ENCODE measurements around the gene SNX30.

SNX30 gene

GRCh38 chr9:112752334-112753125 lies 2.0 kb downstream of the SNX30 start:
- DNase-seq (ENCODE audit: low read depth): no peak

DNA sequence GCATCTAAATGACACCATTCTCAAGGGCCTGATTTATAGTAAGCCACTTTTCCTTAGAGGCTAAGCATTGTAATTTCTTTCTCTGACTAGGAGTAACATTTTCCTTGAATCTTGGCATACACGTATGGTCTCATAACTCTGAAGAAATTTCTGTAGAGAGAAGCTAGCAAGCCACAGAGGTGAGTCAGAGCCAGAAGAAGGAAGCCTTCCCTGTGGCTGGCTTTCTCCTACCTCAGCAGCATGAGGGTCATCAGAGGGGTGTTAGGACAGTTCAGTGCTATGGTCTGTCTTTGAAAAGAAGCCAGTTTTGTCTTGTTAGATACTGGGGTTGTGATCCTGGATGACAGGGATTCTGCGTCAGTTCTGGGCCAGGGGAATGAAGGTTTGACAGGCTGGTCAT lies 3.2 kb downstream of the SNX30 start:
- DNase-seq (ENCODE audit: low read depth): peak; percentile 63

DNA sequence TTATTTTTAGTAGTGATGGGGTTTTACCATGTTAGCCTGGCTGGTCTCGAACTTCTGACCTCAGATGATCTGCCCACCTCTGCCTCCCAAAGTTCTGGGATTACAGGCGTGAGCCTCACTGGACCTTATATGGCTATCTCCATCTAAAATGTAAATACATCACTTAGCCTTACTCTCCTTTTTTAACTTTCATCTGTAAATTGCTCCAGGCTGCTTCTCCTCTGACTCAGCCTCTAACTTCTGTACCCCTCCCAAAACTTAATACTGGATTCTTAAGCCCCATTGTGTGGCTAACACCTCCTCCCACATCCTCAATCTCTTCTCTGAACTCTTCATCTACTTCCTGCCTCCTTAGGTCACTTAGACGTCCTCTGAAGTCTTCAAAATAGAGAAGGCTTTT lies 4.0 kb downstream of the SNX30 start:
- DNase-seq (ENCODE audit: low read depth): no peak

GRCh38 chr9:112755016-112755427 lies 4.5 kb downstream of the SNX30 start:
- DNase-seq (ENCODE audit: low read depth): no peak

- no peak for DNase-seq (ENCODE audit: low read depth)
These were observed 5.1 kb downstream of the SNX30 start for GRCh38 chr9:112755675-112756074.

- no peak for DNase-seq (ENCODE audit: low read depth)
These were observed 6.8 kb downstream of the SNX30 start for GRCh38 chr9:112757282-112757883.

GRCh38 chr9:112757940-112758339 lies 7.4 kb downstream of the SNX30 start:
- no peak for DNase-seq (ENCODE audit: low read depth)

- no peak for DNase-seq (ENCODE audit: low read depth)
These were observed 10.3 kb downstream of the SNX30 start for GRCh38 chr9:112760821-112761220.

DNA sequence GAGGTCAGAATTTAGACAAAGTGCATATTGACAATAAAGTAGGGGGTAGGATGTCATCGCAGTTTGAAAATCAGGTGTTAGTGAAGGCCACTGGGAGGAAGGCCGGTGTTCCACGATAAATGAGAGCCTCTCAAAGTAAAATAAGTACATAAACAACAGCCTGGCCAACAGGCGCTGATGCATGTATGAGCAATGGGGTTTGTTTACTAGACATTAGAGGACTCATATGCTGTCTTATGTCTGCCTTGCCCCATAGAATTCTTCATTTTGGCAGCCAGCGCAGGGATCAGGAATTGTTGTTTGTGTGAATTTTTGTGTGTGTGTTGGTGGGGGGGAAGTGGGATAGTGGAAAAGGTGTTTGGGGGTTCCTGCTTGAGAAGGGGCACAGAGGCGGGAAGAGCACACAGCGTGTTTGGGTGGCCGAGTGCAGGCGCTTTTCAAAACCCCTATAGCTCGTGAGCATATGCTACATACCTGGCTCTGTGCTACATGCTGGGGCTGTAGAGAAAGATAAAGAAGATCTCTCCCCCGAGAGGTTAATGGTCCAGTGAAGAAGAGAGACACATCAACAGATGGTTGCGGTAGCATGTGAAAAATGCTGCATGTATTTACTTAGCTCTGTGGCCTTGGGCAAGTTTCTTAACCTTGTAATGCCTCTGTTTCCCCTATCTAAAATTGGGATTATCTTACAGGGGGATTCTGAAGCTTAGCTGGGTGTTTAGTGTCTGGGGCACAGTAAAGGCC lies 11.5 kb downstream of the SNX30 start:
- DNase-seq (ENCODE audit: low read depth): no peak

DNA sequence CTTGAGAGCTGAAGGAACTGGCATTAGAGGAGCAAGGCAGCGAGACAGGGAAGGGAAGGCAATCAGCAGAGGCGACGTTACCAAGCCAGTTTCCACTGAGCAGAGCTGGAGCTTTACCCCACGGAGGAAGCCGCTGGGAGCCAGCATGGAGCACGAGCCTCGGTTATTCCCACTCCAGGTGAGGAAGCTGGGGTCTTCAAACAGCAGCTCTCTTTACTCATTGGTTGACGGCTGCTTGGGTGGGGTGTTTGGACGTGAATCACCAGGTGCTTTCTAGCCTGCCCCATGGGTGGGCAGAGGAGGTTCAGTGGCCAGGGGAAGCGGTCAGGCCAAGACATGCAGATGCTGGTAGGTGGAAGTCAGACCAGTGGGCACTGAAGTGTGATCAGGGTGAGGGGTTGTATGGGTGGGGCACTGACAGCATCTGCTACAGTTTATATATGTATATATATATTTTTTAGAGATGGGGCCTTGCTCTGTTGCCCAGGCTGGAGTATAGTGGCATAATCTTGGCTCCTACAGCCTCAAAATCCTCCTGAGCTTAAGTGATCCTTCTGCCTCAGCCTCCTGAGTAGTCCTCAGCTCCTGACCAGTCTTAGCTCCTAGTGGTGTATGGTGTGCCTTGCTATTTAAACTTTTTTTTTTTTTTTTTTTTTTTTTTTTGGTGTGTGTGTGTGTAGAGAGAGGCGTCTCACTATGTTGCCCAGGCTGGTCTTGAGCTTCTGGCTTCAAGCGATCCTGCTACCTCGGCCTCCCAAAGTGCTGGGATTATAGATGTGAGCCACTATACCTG lies 12.4 kb downstream of the SNX30 start:
- DNase-seq (ENCODE audit: low read depth): no peak

- DNase-seq (ENCODE audit: low read depth): peak; percentile 56
These were observed 13.8 kb downstream of the SNX30 start for GRCh38 chr9:112764344-112764743.

GRCh38 chr9:112764837-112765236 lies 14.3 kb downstream of the SNX30 start:
- DNase-seq (ENCODE audit: low read depth): no peak

GRCh38 chr9:112765281-112765680 lies 14.7 kb downstream of the SNX30 start:
- DNase-seq (ENCODE audit: low read depth): no peak

GRCh38 chr9:112771359-112772214 lies 21.0 kb downstream of the SNX30 start:
- no peak for DNase-seq (ENCODE audit: low read depth)

GRCh38 chr9:112772215-112772509 lies 21.6 kb downstream of the SNX30 start:
- DNase-seq (ENCODE audit: low read depth): no peak

DNA sequence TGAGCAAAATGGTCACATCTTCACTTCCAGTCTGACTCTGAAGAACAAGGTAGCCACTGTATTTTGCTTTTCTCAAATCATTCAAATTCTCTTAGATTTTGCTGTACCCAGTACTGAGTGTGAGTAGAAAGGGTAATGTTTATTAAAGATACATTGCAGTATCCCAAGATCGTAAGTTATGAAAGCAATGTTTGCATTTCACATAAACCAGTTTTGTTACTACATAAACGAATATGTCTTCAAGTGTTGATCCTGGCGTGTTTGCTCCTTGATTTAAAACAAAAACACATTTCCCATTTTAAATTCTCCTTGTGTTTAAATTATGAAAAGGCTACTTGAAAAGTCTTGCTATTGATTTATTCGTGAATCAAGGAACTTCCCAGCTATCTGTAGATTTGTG lies 22.0 kb downstream of the SNX30 start:
- no peak for DNase-seq (ENCODE audit: low read depth)

DNA sequence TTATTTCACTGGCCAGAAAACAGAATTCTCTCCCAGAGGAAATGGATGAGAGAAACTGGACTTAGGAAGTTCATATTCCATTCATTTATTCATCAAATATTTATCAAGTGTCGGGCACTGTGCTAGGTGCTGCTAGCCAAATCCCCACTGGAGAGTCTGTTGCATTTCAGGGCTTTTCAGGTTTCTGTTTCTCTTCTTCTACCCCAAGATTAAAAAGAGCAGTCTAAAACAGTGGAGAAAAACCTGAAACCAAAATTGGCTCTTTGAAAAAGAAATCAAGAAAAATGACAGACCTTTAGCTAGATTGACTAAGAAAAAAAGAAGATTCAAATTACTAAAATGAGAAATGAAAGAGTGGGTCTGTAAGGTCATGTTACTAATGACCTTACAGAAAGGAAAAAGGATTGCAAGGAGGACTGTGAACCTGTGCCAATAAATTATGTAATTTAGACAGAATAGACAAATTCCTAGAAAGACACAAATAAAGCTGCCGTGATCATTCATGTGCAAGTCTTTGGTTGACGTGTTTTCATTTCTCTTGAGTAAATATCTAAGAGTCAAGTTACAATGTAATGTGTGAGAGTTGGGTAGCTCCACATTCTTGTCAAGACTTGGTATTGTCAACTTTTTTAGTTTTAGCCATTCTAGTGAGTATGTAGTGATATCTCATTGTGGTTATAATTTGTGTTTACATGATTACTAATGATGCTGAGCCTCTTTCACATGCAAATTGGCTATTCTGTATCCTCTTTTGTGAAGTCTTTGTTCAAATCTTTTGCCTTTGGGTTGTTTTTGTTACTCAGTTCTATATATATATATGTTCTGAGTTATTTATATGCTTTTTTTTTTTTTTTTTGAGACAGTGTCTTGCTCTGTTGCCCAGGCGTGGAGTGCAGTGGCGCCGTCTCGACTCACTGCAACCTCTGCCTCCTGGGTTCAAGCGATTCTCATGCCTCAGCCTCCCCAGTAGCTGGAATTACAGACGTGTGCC lies 23.7 kb downstream of the SNX30 start:
- DNase-seq (ENCODE audit: low read depth): no peak

GRCh38 chr9:112777914-112778313 lies 27.4 kb downstream of the SNX30 start:
- DNase-seq (ENCODE audit: low read depth): no peak

DNA sequence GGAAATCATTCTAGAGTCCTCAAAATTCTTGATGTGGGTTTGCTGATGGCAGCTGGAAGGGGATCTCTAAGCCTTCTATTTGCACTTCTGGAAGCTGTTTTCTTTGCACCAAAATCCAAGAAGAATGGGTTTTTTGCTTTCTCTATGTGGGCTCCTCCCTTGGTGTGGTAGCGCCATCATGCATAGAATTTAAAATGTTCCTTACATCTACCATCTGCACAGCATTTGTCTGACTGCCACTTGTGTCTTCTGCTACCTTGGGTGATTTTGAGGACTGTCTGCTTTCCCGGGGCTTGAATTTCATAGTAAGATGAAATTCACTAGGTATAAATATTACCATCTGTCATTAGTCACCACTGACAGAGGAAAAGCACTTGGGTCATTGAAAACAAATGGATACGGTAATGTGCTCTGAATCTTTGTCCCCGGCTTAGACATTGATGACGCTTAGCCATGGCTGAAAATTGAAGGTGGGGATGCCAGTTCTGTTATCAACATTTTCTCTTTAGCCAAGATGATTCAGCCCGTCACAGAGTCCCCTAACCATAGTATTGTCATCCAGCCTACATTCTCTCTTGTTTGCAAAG lies 30.0 kb downstream of the SNX30 start:
- no peak for DNase-seq (ENCODE audit: low read depth)

DNA sequence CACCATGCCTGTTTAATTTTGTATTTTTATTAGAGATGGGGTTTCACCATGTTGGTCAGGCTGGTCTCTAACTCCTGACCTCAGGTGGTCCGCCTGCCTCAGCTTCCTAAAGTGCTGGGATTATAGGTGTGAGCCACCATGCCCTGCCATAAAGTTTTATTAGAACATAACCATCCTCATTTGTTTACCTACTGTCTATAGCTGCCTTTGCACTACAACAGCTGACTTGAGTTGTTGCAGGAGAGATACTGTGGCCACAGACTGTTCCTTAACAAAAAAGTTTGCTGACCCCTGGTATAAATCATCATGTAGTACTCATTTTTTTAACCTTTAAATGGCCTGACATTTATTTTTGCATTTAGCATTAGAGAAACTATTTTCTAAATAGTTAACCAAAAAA lies 31.7 kb downstream of the SNX30 start:
- DNase-seq (ENCODE audit: low read depth): no peak

Data from GM04503 (cell line).